Fibroblast of skin of left quadriceps (primary cell): ENCODE data around the gene IL5RA.
A peak's percentile ranks its signal among the peaks of the same experiment; 100 is the strongest.

Experiments used
- DNase-seq, 2 experiments: peaks; one replicate each; pipeline ENCODE4 v3.0.0-alpha.2; 2013; ENCODE audit warnings: low read depth in 2 of 2

Gene IL5RA

GRCh38 chr3:3065876-3066275, 44.3 kb downstream of the IL5RA start:
- DNase-seq = peak; percentile 18 to 24

GRCh38 chr3:3064297-3064696, 45.9 kb downstream of the IL5RA start:
- DNase-seq = no peak

- DNase-seq = no peak
Measured at GRCh38 chr3:3059645-3060044, 50.5 kb downstream of the IL5RA start.

- no peak for DNase-seq
Measured at GRCh38 chr3:3053974-3054373, 56.2 kb downstream of the IL5RA start.

GRCh38 chr3:3038201-3038991, 71.8 kb downstream of the IL5RA start:
- no peak for DNase-seq

- no peak for DNase-seq
Measured at GRCh38 chr3:3037156-3037555, 73.0 kb downstream of the IL5RA start.

GRCh38 chr3:3031326-3031725, 78.8 kb downstream of the IL5RA start:
- no peak for DNase-seq

- no peak for DNase-seq
Measured at GRCh38 chr3:3027976-3028567, 82.1 kb downstream of the IL5RA start.

GRCh38 chr3:3023111-3023745, 86.9 kb downstream of the IL5RA start:
- no peak for DNase-seq

- DNase-seq = no peak
Measured at GRCh38 chr3:3020209-3020608, 90.0 kb downstream of the IL5RA start.
